GM12874 (cell line): ENCODE results near the gene RYR3.

Experiments used
- TF ChIP-seq, protein P1 (sequence below): IDR thresholded peaks from 2 replicates; pipeline ENCODE4 v1.5.1; 2011; ENCODE audit warnings: low read depth, mild to moderate bottlenecking, control low read depth, low read length, moderate library complexity; ENCODE audit not compliant: insufficient read depth

The RYR3 gene

DNA sequence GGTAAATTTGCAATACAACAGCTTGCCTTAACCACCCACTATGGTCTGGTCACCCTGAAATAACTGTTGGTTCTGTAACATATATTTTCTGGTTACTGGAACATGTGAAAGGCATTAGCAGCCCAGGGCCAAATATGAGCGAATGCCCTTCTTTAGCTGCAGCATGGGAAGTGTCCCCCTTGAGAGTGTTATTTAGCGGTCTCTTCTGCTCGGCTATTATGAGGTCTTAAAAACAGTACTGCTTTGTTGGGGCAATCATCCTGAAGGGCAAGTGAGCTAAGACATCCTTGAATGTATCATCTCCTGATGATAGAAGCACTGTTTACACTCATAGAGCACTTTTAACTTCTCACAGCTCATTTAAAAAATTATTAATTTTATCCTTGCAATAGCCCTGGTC is 90.2 kb downstream of the RYR3 start:
- TF ChIP-seq, protein P1, sequence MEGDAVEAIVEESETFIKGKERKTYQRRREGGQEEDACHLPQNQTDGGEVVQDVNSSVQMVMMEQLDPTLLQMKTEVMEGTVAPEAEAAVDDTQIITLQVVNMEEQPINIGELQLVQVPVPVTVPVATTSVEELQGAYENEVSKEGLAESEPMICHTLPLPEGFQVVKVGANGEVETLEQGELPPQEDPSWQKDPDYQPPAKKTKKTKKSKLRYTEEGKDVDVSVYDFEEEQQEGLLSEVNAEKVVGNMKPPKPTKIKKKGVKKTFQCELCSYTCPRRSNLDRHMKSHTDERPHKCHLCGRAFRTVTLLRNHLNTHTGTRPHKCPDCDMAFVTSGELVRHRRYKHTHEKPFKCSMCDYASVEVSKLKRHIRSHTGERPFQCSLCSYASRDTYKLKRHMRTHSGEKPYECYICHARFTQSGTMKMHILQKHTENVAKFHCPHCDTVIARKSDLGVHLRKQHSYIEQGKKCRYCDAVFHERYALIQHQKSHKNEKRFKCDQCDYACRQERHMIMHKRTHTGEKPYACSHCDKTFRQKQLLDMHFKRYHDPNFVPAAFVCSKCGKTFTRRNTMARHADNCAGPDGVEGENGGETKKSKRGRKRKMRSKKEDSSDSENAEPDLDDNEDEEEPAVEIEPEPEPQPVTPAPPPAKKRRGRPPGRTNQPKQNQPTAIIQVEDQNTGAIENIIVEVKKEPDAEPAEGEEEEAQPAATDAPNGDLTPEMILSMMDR: no peak

DNA sequence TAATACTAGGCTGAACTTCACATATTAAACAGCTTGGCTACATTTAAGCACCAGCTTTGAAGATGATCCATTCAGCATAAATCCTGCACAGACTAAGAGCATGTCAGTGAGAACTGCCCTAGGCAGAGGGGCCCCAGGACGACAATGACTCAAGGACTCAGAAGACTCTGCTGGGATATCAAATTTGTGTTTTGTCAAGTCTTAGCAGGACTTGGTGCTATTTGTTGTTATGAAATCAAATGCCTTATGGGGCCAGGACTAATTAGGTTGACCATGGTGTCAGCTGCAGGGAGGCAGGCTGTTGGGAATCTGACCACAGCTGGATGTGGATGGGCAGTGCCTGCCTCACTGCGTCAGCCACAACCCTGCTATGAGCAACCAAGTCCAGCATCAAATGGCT is 91.8 kb downstream of the RYR3 start:
- TF ChIP-seq, protein P1: no peak

DNA sequence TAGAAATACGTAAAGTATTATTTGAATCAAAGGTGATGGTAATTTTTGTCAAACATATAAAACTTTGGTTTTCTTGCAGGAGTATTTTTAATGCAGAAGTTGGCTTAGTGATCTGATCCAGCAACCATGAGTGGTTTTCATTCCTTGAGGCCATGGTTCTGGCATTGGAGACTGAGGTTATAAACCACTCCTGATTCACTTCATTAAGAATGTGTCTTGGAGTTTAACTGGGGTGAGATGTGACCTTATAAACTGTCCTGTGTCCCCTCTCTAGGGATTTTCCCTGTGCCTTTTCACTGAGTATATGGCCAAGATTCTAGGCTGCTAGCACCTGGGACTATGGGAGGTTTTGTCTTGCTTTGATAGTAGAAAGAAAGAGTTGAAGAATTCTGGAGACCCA is 94.3 kb downstream of the RYR3 start:
- TF ChIP-seq, protein P1: no peak

DNA sequence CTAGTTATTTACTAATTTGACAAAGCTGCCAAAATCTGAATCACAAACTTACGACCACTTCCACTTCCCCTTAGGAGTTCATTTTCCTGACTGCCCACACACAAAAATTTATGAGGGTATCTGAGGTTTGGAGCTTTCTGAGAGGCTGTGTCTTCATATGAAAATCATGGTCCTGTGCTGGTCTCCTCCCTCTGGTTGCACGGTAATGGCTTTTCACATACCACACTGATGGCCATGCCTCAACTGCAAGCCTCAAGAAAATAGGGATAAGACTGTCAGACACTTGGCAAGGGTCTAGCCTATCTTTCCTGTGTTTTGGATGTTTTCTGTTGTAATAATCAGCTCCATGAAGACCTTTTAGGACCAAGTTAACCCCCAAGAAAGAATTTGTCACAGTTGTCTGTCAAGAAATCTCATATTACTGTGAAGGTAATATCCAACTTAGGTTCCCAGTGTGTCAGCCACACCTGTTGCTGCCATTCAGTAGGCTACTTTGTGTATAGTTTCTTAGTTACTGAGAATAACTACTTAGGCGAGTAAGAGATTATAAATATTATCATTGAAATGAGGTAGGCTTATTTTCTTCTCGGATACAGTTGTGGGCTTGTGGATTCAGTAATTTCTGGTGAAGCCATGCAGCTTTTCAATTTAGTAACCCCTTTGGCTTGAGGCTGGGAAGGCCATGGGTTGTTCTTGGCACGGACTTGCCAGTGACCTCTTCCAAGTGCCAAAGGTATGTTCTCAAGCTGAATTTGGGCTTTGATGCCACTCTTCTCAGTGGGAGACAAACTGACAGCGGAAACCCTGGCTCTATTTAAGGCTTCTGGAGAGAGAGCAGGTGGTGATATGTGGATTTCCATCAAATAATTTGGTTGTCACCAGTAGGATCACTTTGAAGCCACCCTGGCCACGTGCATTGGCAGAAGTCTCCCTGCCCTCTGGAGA is 101.1 kb downstream of the RYR3 start:
- TF ChIP-seq, protein P1: no peak

DNA sequence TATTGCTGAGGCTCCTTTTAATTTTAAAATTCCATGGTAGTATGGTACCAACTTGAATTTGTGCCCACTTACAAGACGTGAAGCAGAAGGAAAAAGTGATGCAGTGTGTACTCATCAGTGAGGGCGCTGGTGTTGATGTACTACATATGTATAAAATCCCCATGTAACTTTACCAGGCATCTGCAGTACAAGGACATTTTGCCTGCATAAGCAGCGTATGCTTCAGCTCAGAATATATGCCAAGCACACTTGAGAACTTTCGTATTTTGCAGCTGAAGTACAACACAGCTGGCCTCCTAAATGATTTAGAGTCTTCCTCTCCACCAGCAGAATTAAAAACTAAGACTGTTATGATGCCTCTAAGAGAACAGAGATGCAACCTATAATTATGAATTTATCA is 108.9 kb downstream of the RYR3 start:
- TF ChIP-seq, protein P1: no peak

DNA sequence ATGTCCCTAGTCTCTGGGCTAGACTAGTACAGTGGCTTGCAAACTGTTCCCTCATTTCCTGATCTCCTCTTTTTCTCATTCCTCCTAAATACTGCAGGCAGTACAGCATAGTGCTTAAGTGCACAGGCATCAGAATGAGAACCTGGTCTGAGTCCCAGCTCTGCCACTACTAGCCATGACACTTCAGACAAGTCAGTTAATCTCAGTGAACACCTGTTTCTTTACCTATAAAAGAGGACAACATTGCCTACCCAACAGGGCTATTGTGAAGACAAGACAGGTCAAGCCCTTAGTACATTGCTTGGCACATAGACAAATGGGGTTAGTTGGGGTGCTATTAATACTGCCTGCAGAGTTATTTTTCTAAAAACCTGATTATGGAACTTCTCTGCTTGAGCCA is 113.3 kb downstream of the RYR3 start:
- TF ChIP-seq, protein P1: no peak

DNA sequence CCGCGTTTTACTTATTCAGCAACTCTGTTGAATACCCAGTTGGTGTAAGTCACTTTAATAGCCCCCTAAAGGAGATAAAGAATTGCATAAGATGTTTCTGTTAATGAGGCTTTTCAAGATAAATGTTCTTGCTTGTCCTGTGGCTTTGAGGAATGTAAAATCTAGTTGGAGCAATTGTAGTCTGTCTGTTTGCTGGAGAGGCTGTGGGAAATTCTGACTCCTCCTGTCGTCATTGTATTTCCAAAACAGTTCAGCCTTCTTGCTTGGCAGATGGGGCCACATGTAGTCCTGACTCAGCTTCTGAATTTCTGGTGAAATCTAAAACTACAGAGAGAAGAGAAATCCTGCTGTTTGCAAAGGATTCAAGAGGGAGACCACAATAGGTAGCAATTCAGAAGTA is 114.4 kb downstream of the RYR3 start:
- TF ChIP-seq, protein P1: no peak
